Subcutaneous abdominal adipose tissue (tissue), 5 donors: Measurements from ENCODE around the gene CD2BP2.
"Not testable (repeated sequence)": the region's sequence is repeated elsewhere in the genome, so short reads cannot be mapped to it uniquely, and the experiment has no call there.

ENCODE experiments used
- H3K27ac ChIP-seq: one replicate; pipeline ENCODE4 v1.7.0; 2013; ENCODE audit warnings: low read depth, mild to moderate bottlenecking, inconsistent platforms, low read length, moderate library complexity
- H3K27me3 ChIP-seq, 5 donors: one replicate each; pipeline ENCODE4 v1.7.0; 2013; ENCODE audit warnings: low read length in 5 of 5, inconsistent platforms in 1 of 5; ENCODE audit not compliant: control insufficient read depth in 5 of 5, insufficient read depth in 4 of 5
- H3K36me3 ChIP-seq, 5 donors: one replicate each; pipeline ENCODE4 v1.7.0; 2013; ENCODE audit warnings: low read length in 5 of 5; ENCODE audit not compliant: control insufficient read depth in 5 of 5, insufficient read depth in 5 of 5
- H3K4me1 ChIP-seq, 5 donors: one replicate each; pipeline ENCODE4 v1.7.0; 2013; ENCODE audit warnings: low read length in 5 of 5, mild to moderate bottlenecking in 3 of 5, moderate library complexity in 1 of 5; ENCODE audit not compliant: control insufficient read depth in 5 of 5, insufficient read depth in 5 of 5
- H3K4me3 ChIP-seq, 5 donors: one replicate each; pipeline ENCODE4 v1.7.0; 2013; ENCODE audit warnings: low read length in 5 of 5, low read depth in 1 of 5
- H3K9ac ChIP-seq, 5 donors: one replicate each; pipeline ENCODE4 v1.7.0; 2013; ENCODE audit warnings: low read length in 5 of 5, mild to moderate bottlenecking in 4 of 5, moderate library complexity in 3 of 5
- H3K9me3 ChIP-seq, 5 donors: one replicate each; pipeline ENCODE4 v1.7.0; 2013; ENCODE audit warnings: low read length in 5 of 5; ENCODE audit not compliant: control insufficient read depth in 5 of 5
- donor health status: healthy.
- donor health status: healthy.
- donor health status: healthy.
- donor health status: healthy.
- donor health status: healthy.

Gene CD2BP2

DNA sequence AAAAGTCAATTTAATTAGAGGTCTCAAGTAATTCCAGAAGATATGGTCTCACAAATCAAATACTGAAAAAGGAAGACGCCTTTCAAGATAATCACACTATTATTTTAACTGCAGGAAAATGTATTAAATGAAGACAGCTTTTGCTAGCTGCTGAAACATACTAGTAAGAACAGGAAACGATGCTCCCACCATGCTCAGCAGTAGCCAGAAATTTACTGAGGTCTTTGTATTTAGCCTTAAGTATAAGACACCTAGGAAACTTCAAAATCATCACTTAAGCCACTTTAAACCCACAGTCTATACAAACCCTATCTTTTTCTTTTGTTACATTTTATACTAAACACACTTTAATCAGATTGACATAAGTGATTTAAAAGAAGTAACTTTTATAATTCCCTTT lies 36.5 kb downstream of the CD2BP2 start:
- not testable (repeated sequence) for H3K36me3 ChIP-seq, H3K27ac ChIP-seq, H3K27me3 ChIP-seq, H3K9ac ChIP-seq, H3K4me3 ChIP-seq, H3K9me3 ChIP-seq, H3K4me1 ChIP-seq

DNA sequence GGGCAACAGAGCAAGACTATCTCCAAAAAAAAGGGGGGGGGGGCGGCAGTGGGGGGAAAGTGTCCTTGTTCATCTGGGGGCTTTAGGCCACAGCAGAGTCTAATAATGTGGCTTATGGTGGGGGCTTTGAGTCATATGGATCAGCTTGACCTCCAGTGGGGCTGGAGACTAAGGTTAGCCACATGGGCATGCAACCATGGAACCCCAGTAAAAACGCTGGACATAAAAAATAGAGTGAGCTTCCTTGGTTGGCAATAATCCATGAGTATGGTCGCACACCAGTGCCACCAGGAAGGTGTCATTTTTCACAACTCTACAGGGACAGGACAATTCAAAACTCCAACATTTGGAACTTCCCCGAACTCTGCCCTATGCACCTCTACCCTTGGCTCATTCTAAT lies 44.2 kb downstream of the CD2BP2 start:
- H3K27ac ChIP-seq, H3K9me3 ChIP-seq, H3K9ac ChIP-seq, H3K4me1 ChIP-seq, H3K4me3 ChIP-seq, H3K27me3 ChIP-seq, H3K36me3 ChIP-seq: not testable (repeated sequence)

DNA sequence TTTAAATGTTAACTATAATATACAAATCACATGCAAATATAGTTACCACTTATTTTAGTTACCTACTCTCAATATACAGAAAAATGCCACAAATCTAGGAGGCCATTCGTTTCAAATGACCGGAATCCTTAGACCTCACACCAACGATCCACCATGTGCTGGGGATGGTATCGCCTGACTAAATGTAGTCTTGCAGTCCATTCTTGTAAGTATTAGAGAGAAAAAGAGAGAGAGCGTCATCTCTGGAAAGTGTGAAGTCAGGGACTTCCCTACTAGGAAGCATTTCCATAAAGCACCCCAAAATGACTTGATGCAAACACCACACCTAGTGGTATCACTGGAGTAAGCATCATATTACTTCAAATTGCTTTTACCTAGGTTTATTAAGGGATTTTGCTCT lies 45.9 kb downstream of the CD2BP2 start:
- not testable (repeated sequence) for H3K36me3 ChIP-seq, H3K9ac ChIP-seq, H3K27me3 ChIP-seq, H3K27ac ChIP-seq, H3K4me1 ChIP-seq, H3K9me3 ChIP-seq, H3K4me3 ChIP-seq
